HepG2 (cell line): ENCODE data around the gene OS9. TPM values are rescaled to one million over a fixed set of nuclear protein-coding genes. Genes with fewer than 3 reads are reported as not detected.
"Not testable (repeated sequence)": the region's sequence is repeated elsewhere in the genome, so short reads cannot be mapped to it uniquely, and the experiment has no call there.

Source experiments
- ATAC-seq: fragments of 200-7000 bp; cut with Tn5 transposase; 3 replicates; pipeline ENCODE4 v1.9.1; 2020; ENCODE audit warnings: mild to moderate bottlenecking, moderate library complexity
- BruUV-seq: library from RNA; stranded (reverse); fragments of 400-500 nt; replicated peaks from 2 replicates; lab custom pipeline; 2021; lab: Mats Ljungman, UMichigan
- CTCF ChIA-PET: fragments of 300-600 bp; formaldehyde crosslinking; extraction: SDS; loops from one replicate; lab custom pipeline; 2021; ENCODE audit warnings: low total read pairs, inconsistent platforms, low intra/inter-chr PET ratio; lab: Yijun Ruan, JAX
- POLR2A ChIA-PET: fragments of 350-600 bp; sonication (Branson Sonifier 250); formaldehyde crosslinking; loops from one replicate; lab custom pipeline; 2020; ENCODE audit warnings: antibody characterized with exemption, inconsistent platforms; lab: Yijun Ruan, JAX
- DNase-seq: peaks from one replicate; pipeline ENCODE4 v3.0.0-alpha.2; 2015; ENCODE audit warnings: low spot score
- FAIRE-seq: peaks from 3 replicates; lab custom pipeline; 2011; peaks lifted over from hg19 to GRCh38; lab: Jason Lieb, UNC
- H2AFZ ChIP-seq: one replicate; pipeline ENCODE4 v1.6.1; 2011; ENCODE audit warnings: low read length, inconsistent platforms
- H3K27ac ChIP-seq: fragments of 300-600 bp; 3 replicates; pipeline ENCODE4 v1.8.0; 2011; ENCODE audit warnings: mixed run types, mild to moderate bottlenecking, mixed read lengths, low read length, inconsistent platforms; ENCODE audit not compliant: insufficient read depth; ENCODE audit errors: extremely low read length
- H3K27me3 ChIP-seq, 2 experiments: fragments of 200-600 bp in 1 of 2; 2 replicates in 1 of 2; 3 replicates in 1 of 2; pipeline versions ENCODE4 v1.6.0 to v1.8.0; 2011; ENCODE audit warnings: low read length in 2 of 2, mild to moderate bottlenecking in 2 of 2, moderate library complexity in 2 of 2, inconsistent platforms in 1 of 2; ENCODE audit not compliant: insufficient read depth in 2 of 2, control insufficient read depth in 1 of 2
- H3K36me3 ChIP-seq, 2 experiments: fragments of 200-600 bp in 1 of 2; replicated peaks in 1 of 2; 2 replicates in 1 of 2; 3 replicates in 1 of 2; pipeline versions ENCODE4 v1.5.1 to v1.8.0; 2011; ENCODE audit warnings: low read length in 2 of 2, inconsistent platforms in 1 of 2; ENCODE audit not compliant: insufficient read depth in 2 of 2, control insufficient read depth in 1 of 2
- H3K4me1 ChIP-seq: 2 replicates; pipeline ENCODE4 v1.5.1; 2012; ENCODE audit warnings: low read length, inconsistent platforms; ENCODE audit not compliant: insufficient read depth
- H3K4me2 ChIP-seq: 2 replicates; pipeline ENCODE4 v1.6.0; 2011; ENCODE audit warnings: low read depth, low read length, inconsistent platforms
- H3K4me3 ChIP-seq, 3 experiments: fragments of 200-600 bp in 1 of 3; sonication (generic), shearing (Covaris generic) in 1 of 3; replicated peaks in 1 of 3; 2 replicates each; pipeline ENCODE4 v1.5.1; 2011 to 2016; ENCODE audit warnings: low read length in 3 of 3, inconsistent platforms in 2 of 3, low read depth in 2 of 3, mild to moderate bottlenecking in 2 of 3, control low read depth in 1 of 3, mixed read lengths in 1 of 3; ENCODE audit not compliant: insufficient read depth in 1 of 3
- H3K79me2 ChIP-seq: one replicate; pipeline ENCODE4 v1.6.1; 2011; ENCODE audit warnings: low read length, inconsistent platforms; ENCODE audit not compliant: insufficient read depth
- H3K9ac ChIP-seq: 2 replicates; pipeline ENCODE4 v1.6.0; 2011; ENCODE audit warnings: mild to moderate bottlenecking, low read depth, low read length, inconsistent platforms; ENCODE audit not compliant: insufficient read depth
- H3K9me3 ChIP-seq: 2 replicates; pipeline ENCODE4 v1.5.1; 2012; ENCODE audit warnings: mild to moderate bottlenecking, low read length
- H4K20me1 ChIP-seq: 2 replicates; pipeline ENCODE4 v1.6.0; 2011; ENCODE audit warnings: inconsistent platforms, mild to moderate bottlenecking, low read length, moderate library complexity; ENCODE audit not compliant: insufficient read depth
- TOPORS ChIP-seq: sonication (generic); formaldehyde crosslinking; IDR thresholded peaks from 2 replicates; pipeline ENCODE4 v1.8.0; 2023; ENCODE audit warnings: mild to moderate bottlenecking, missing genetic modification reagents
- ZFP36 ChIP-seq: fragments of 150-350 bp; IDR thresholded peaks from 2 replicates; pipeline ENCODE4 v1.6.1; 2018; ENCODE audit warnings: borderline replicate concordance, low read length, low read depth; ENCODE audit not compliant: partially characterized antibody
- ZNF331 ChIP-seq: sonication (generic); formaldehyde crosslinking; IDR thresholded peaks from 2 replicates; pipeline ENCODE4 v1.4.0; 2020; ENCODE audit warnings: missing genetic modification reagents
- ZNF724P ChIP-seq: sonication (generic); formaldehyde crosslinking; IDR thresholded peaks from 2 replicates; pipeline ENCODE4 v1.8.0; 2022; ENCODE audit warnings: missing genetic modification reagents, borderline replicate concordance
- WGBS: methylation state at CpG from one replicate; pipeline ENCODE4 v1.1.6; 2017; ENCODE audit warnings: low lambda C conversion rate; 5-methylcytosine and 5-hydroxymethylcytosine counted together
- in situ Hi-C: cut with HindIII; loops from 2 replicates; pipeline ENCODE4 v1.10.0; 2017; ENCODE audit warnings: low pct_unique_long_range_greater_than_20kb; ENCODE audit not compliant: extremely low pct_ligation_motif_present
- intact Hi-C: fragments of 100-400 bp; cut with micrococcal nuclease; formaldehyde crosslinking; loops from one replicate; pipeline ENCODE4 v1.10.0; 2022; ENCODE audit not compliant: unreplicated experiment
- polyA plus RNA-seq, 8 experiments: library from polyadenylated mRNA; depleted of rRNA in 3 of 8; stranded (reverse) in 7 of 8; unstranded in 1 of 8; fragments of >200 nt; fragmentation: Illumina TruSeq in 4 of 8; extraction: Trizol in 4 of 8; gene quantifications; 2 replicates each; pipeline versions ENCODE4 v1.2.1 to v1.2.3, GENCODE V29; 2011 to 2016; ENCODE audit warnings: low read depth in 4 of 8, missing spikeins in 1 of 8, mixed read lengths in 1 of 8; ENCODE audit not compliant: insufficient read depth in 1 of 8
- total RNA-seq, 5 experiments: library from RNA; depleted of rRNA; stranded (reverse); fragments of >200 nt; fragmentation: Illumina TruSeq; extraction: Trizol; gene quantifications; 2 replicates each; pipeline ENCODE4 v1.2.3, GENCODE V29; 2016; ENCODE audit warnings: low read depth in 1 of 5
- TF ChIP-seq, protein P1 (sequence below): sonication (generic); formaldehyde crosslinking; IDR thresholded peaks from 2 replicates; pipeline ENCODE4 v1.4.0; 2020; ENCODE audit warnings: missing genetic modification reagents
- TF ChIP-seq, protein P2 (sequence below): IDR thresholded peaks from 2 replicates; pipeline ENCODE4 v1.6.1; 2012; ENCODE audit warnings: low read length, improper control_type of control experiment

The OS9 gene
- total and polyA plus RNA-seq, 2 of the 13 experiments (the other 11 are each of a cell fraction or from before 2014, with no cell fraction given): 156 to 206 TPM

DNA sequence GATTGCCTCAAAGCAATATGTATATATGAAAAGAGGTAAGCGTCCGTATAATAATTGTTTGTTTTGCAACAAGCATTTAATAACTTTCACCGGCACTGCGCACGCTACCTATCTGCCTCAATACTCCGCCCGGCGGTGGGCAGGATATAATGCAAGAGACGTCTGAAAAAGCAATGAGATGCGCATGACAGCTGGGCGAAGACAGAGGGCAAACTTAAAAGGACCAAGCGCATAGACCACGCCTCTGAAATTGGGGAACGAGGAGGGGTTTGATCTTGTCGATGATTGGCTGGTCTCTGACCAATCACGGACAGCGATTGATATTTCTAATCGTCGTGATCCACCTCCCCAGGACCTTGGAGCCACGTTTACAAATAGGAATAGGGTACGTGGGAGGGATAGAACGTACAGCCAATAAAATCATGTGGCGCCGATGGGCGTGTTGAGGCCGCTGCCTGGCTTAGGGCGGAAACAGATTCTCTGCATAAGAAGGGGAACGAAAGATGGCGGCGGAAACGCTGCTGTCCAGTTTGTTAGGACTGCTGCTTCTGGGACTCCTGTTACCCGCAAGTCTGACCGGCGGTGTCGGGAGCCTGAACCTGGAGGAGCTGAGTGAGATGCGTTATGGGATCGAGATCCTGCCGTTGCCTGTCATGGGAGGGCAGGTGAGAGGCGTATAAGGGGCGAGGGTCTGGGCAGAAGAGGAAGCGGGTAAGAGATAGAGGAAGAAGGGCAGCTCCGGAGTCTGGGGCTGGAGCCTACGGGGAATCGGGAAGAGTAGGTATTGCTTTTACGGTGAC lies at the start of gene OS9 (continued):
- TF ChIP-seq, protein P1, sequence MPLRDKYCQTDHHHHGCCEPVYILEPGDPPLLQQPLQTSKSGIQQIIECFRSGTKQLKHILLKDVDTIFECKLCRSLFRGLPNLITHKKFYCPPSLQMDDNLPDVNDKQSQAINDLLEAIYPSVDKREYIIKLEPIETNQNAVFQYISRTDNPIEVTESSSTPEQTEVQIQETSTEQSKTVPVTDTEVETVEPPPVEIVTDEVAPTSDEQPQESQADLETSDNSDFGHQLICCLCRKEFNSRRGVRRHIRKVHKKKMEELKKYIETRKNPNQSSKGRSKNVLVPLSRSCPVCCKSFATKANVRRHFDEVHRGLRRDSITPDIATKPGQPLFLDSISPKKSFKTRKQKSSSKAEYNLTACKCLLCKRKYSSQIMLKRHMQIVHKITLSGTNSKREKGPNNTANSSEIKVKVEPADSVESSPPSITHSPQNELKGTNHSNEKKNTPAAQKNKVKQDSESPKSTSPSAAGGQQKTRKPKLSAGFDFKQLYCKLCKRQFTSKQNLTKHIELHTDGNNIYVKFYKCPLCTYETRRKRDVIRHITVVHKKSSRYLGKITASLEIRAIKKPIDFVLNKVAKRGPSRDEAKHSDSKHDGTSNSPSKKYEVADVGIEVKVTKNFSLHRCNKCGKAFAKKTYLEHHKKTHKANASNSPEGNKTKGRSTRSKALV (CRISPR knock-in tag): no peak
- TF ChIP-seq ZNF331 (CRISPR knock-in tag): peak; percentile 32; the same call in 1 of the 2 replicates

DNA sequence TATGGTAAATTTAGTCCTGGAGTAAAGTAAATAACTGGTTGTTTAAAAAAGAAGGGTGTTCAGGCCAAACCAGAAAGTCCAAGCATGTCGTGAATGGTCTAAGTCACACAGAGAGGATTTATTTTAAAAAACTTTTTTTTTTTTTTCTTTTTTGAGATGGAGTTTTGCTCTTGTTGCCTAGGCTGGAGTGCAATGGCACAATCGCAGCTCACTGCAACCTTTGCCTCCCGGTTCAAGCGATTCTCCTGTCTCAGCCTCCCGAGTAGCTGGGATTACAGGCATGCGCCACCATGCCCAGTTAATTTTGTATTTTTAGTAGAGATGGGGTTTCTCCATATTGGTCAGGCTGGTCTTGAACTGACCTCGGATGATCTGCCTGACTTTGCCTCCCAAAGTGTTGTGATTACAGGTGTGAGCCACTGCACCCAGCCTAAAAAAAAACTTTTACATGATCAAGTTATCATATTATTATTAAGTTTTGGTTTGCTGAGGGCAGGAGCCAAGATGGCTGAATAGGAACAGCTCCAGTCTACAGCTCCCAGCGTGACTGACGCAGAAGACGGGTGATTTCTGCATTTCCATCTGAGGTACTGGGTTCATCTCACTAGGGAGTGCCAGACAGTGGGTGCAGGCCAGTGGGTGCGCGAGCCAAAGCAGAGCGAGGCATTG lies 47.8 kb upstream of the OS9 start:
- BruUV-seq, DNase-seq, H3K4me1 ChIP-seq, in situ Hi-C loops, intact Hi-C loops, POLR2A ChIA-PET, H3K79me2 ChIP-seq, H3K36me3 ChIP-seq, H3K4me3 ChIP-seq, H3K9ac ChIP-seq, H2AFZ ChIP-seq, H3K27ac ChIP-seq, FAIRE-seq, CTCF ChIA-PET, H3K9me3 ChIP-seq, ATAC-seq, H3K4me2 ChIP-seq, H4K20me1 ChIP-seq, H3K27me3 ChIP-seq: not testable (repeated sequence)
- WGBS: 46% methylated on average over 11 of the region's 13 CpGs
- TF ChIP-seq TOPORS (CRISPR knock-in tag) (peak; percentile 70; the same call in 1 of the 2 replicates), ZFP36 (peak; percentile 95), ZNF724P (peak; percentile 99)
- TF ChIP-seq, protein P2, sequence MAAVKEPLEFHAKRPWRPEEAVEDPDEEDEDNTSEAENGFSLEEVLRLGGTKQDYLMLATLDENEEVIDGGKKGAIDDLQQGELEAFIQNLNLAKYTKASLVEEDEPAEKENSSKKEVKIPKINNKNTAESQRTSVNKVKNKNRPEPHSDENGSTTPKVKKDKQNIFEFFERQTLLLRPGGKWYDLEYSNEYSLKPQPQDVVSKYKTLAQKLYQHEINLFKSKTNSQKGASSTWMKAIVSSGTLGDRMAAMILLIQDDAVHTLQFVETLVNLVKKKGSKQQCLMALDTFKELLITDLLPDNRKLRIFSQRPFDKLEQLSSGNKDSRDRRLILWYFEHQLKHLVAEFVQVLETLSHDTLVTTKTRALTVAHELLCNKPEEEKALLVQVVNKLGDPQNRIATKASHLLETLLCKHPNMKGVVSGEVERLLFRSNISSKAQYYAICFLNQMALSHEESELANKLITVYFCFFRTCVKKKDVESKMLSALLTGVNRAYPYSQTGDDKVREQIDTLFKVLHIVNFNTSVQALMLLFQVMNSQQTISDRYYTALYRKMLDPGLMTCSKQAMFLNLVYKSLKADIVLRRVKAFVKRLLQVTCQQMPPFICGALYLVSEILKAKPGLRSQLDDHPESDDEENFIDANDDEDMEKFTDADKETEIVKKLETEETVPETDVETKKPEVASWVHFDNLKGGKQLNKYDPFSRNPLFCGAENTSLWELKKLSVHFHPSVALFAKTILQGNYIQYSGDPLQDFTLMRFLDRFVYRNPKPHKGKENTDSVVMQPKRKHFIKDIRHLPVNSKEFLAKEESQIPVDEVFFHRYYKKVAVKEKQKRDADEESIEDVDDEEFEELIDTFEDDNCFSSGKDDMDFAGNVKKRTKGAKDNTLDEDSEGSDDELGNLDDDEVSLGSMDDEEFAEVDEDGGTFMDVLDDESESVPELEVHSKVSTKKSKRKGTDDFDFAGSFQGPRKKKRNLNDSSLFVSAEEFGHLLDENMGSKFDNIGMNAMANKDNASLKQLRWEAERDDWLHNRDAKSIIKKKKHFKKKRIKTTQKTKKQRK: peak; percentile 10; the same call in 1 of the 2 replicates

DNA sequence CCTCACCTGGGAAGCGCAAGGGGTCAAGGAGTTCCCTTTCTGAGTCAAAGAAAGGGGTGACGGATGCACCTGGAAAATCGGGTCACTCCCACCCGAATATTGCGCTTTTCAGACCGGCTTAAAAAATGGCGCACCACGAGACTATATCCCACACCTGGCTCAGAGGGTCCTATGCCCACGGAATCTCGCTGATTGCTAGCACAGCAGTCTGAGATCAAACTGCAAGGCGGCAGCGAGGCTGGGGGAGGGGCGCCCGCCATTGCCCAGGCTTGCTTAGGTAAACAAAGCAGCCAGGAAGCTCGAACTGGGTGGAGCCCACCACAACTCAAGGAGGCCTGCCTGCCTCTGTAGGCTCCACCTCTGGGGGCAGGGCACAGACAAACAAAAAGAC lies 47.3 kb upstream of the OS9 start:
- POLR2A ChIA-PET, DNase-seq, H3K4me1 ChIP-seq, in situ Hi-C loops, ATAC-seq, H3K4me2 ChIP-seq, H2AFZ ChIP-seq, H3K9me3 ChIP-seq, H3K27ac ChIP-seq, CTCF ChIA-PET, H3K27me3 ChIP-seq, BruUV-seq, H3K36me3 ChIP-seq, FAIRE-seq, H3K79me2 ChIP-seq, H3K4me3 ChIP-seq, H4K20me1 ChIP-seq, H3K9ac ChIP-seq, intact Hi-C loops: not testable (repeated sequence)
- WGBS: 73% methylated on average over 6 of the region's 15 CpGs
